Middle frontal gyrus (tissue), 1 donor: Measurements from ENCODE around the gene SMCO2.

ENCODE experiments used
- DNase-seq: peaks from one replicate; pipeline ENCODE4 v3.0.0-alpha.2; 2015; ENCODE audit warnings: low spot score; ENCODE audit errors: extremely low spot score

SMCO2 gene

GRCh38 chr12:27550653-27550975 lies 104.1 kb downstream of the SMCO2 start:
- DNase-seq = no peak

DNA sequence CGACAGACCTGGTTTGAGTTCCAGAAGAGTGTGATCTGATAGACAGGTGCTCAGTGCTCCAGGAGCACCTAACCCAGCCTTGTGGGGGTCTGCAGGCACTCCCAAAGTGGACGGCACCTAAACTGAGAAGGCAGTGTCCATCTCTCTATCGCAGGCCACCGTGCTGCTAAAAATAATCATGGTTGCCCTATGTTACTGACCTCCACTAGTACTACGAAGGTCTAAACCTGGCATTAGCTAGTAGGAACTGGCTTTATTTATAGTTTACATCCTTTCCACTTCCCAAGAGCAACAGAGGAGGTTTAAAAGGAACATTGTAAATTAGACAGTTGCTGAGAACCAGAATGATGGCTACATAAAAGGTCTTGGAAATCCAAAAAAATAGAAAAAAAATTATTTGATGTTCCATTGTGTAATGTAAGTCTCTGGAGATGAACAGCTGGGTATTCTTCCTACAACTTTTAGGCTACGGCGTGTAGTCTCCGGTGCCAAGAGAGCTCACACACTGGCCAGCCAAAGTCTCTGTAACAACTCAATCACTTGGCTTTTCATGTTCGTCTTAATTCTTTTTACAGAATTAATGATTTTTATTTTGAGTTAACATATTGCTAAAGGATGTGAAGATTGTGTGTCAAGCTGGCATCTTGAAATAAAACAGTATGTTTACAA lies 104.8 kb downstream of the SMCO2 start:
- no peak for DNase-seq
